Activated CD4-positive, alpha-beta T cell treated with anti-CD3 and anti-CD28 coated beads, Interleukin-2, Interleukin-6, amounts not matched to agents 100 ng/mL and 50 ng/mL, durations not matched to agents 16 hours and 8 hours (primary cell): ENCODE data around the gene RBMS2.

Source experiments
- DNase-seq: peaks from one replicate; pipeline ENCODE4 v3.0.0-alpha.2; 2020

RBMS2 gene

GRCh38 chr12:56632701-56633467 is 111.3 kb downstream of the RBMS2 start:
- no peak for DNase-seq

GRCh38 chr12:56633468-56634241 is 112.0 kb downstream of the RBMS2 start:
- DNase-seq, result no peak

GRCh38 chr12:56634242-56634836 is 112.7 kb downstream of the RBMS2 start:
- DNase-seq, result peak; percentile 19

DNA sequence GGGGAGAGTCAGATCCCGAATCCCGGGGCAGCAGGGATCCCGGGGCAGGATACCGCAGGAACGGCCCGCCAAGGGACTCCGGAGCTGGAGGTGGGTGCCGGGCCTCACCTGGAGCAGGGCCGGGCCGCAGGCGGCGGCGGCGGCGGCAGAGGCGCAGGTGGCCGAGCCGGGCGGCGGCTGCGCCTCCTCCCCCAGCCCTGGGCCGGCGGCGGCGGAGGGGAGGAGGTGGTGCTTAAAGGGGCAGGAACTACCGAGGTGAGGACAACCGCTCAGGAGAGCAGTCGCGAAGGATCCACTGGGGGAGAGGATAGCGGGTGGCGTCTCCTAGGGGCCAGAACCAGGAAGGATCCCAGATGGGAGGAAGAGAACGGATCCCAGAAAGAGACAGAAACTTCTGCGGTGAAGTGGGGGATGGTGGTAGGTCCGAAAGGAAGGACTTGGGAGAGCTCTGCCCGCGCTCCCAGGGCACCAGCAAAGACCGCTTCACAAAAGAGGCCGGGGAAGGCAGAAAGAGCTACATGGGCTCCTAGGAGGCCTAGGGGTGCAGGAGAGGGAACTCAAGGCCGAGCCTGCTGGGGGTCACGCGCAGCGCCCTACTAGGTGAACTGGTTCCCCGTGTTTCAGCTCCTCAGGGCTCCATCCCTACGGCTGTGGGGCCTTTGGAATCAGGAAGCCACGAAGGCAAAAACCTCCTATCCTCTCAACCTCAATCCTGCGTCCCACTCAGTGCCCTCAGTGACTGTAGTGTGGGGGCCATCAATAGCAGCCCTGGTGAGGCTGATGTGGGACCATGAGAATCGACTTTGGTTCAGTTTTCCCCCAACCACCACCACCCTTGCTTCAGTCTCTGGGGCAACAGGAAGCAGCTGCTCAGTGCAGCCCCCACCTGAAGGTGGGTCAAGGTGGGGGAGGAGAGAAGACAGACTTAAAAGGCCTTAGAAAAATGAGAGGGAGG is 113.5 kb downstream of the RBMS2 start:
- DNase-seq, result peak; percentile 80

DNA sequence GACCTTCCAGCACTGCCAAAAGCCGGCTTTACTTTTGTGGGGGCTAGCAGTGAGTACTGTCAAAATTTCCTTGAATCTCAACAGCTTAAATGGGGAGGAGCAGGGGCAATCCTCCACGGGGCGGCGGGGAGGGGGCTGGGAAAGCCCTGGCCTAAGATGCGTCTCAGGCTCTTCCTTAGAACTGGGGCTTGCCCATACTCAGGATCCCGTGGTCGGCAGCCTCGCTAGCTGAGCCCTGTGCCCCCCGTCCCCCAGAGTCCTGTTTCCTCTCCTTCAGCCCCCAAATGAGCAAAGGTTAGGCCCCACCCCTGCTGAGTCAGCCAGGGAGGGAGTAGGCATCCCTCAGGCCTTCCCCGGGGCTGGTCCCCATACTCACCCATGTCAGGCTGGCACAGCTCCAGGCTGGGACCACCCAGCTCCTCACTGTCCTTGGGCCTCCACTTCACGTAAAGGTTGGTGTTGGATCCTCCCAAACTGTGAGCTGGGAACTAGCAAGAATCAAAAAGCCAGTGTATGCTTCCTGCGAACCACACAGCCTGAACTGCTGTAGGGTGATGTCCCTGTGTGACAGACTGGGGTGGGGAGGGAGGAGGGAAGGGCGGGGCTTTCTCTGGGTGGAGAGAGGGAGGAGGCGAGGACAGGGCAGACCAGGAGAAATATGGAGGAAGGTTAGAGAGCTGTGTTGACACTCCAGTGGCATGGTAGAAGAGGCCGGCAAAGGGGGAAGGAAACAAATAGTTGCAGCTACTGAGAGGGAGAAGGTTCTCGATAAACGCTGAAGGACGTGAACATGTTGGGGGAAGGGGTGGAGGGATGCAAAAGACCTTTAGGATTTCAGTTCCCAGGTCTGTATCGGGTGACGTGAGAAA is 114.4 kb downstream of the RBMS2 start:
- peak; percentile 92 for DNase-seq

DNA sequence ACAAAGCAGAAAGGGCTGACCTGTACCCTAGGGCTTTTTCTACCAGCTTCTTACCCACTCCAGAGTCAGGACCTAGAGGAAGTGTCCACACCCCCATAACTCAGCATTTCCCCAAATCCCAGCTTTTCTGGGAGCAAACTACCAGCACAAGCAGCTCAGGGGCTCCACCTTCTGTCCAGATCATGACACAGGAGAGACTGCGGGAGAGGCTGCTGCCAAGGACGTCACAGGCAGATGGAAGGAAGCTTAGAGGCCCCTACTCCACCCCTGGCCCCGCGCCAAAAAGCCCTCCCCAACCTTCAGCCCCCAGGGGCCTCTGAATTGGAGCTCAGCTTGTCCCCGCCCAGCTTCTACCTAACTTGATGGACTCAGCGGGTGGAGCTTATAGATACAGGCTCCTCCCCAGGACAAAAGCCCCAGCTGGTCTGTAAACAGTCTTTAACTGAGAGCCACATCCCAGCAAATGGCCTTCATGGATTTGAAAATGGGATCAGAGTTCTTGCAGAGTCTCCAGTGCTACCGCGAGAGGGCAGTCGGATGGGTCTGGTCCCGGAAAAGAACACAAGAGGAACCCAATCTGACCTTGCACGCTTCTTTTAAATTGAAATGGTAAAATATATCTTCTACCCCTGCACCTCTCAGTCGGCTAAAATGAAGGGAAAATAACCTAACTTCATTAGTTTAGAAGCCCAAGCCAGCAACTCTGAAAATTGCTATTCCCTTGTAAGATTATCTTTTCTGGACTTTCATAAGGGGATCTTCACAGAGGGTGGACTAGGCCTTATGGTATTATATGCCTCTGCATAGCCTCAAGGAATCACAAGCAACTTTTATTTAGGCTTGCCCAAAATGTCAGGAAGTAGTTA is 115.3 kb downstream of the RBMS2 start:
- DNase-seq, result peak; percentile 92

- no peak for DNase-seq
Observed at GRCh38 chr12:56637621-56638020, 116.0 kb downstream of the RBMS2 start.

GRCh38 chr12:56641219-56641618 is 119.6 kb downstream of the RBMS2 start:
- no peak for DNase-seq

GRCh38 chr12:56644654-56645053 is 123.0 kb downstream of the RBMS2 start:
- no peak for DNase-seq

- peak; percentile 23 for DNase-seq
Observed at GRCh38 chr12:56645201-56645716, 123.6 kb downstream of the RBMS2 start.
